NCI-H446 (cell line): ENCODE data around the gene NOS3.
"Not testable (repeated sequence)": the region's sequence is repeated elsewhere in the genome, so short reads cannot be mapped to it uniquely, and the experiment has no call there.

Source experiments
- DNase-seq, 2 experiments: peaks; one replicate each; lab custom pipeline; 2025; lab: John Stamatoyannopoulos, UW

NOS3 gene

GRCh38 chr7:151038951-151039849 lies 48.4 kb downstream of the NOS3 start:
- no peak for DNase-seq

DNA sequence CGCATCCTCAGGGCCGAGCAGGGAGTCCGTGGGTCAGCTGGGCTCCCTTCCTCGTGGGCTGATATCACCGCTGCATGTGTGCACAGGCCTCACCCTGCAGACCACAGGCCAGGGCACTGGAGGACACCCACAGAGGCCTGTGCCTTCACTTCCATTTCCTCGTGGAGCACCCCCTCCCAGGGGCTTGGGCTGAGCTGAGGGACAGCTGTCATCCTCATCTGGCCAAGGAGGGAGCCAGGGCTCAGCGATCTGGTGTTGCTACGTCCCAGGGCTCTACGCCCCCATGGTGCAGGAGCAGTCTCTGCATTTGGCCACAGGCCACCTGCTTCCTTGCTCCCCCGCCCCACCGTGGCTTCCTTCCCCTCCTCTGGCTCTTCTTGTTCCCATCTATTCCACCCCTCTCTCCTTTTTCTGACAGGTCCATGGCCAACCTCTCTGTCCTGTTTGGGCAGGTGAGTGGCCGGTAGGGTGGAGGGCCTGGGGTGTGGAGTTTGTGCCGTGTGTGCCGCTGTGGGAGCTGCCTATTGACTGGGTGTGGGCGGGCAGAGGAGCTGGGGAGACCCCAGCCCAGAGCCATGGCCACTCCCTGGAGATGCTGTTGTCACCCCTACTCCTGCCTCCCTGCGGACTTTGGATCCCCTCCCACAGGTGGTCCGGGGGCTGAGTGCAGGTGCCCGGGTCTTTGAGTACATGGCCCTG lies 49.2 kb downstream of the NOS3 start:
- DNase-seq: no peak

DNA sequence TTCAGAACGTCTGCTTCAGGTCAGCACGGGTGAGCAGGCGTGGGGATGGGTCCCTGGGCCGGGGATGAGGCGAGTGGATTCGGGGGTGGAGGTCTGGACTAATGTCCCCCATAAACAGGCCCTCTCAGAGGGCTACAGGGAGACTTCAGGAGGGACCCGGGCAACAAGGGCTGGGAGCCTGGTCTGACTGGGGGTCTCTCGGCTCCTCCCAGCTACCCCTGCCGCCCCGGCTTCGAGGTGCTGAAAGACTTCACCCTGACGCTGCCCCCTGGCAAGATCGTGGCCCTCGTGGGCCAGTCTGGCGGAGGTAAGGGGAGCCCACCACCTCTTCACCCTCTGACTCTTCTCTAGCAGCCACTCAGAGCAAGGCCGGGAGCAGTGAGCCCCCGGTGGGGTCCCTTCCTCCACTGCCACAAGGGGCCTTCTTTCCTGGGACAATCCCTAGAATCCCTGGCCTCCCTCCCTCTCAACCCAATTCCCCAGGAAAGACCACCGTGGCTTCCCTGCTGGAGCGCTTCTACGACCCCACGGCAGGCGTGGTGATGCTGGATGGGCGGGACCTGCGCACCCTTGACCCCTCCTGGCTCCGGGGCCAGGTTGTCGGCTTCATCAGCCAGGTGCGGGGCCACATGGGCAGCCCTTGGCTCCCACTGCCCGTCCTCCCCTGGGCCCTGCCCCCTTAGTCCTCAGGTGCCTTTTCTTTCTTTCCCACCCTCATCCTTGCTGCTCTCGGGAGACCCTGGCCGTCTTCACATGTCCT lies 50.0 kb downstream of the NOS3 start:
- DNase-seq: no peak

DNA sequence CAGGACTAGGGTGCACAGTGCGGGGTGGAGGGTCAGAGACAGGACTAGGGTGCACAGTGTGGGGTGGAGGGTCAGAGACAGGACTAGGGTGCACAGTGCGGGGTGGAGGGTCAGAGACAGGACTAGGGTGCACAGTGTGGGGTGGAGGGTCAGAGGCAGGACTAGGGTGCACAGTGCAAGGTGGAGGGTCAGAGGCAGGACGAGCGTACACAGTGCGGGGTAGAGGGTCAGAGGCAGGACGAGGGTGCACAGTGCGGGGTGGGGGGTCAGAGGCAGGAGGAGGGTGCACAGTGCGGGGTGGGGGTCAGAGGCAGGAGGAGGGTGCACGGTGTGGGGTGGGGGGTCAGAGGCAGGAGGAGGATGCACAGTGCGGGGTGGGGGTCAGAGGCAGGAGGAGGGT lies 52.6 kb downstream of the NOS3 start:
- DNase-seq: not testable (repeated sequence)

DNA sequence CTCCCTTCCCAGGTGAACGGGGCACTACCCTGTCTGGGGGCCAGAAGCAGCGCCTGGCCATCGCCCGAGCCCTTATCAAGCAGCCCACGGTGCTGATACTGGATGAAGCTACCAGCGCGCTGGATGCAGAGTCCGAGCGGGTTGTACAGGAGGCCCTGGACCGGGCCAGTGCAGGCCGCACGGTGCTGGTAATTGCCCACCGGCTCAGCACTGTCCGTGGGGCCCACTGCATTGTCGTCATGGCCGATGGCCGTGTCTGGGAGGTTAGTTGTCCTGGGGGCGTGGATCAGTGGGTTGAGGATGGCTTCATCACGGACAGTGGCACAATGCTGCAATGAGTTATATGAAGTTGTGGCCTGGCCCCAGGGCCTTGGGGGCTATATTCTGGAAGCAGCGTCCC lies 53.1 kb downstream of the NOS3 start:
- no peak for DNase-seq

- DNase-seq: no peak
These were observed 54.4 kb downstream of the NOS3 start for GRCh38 chr7:151045262-151045661.

DNA sequence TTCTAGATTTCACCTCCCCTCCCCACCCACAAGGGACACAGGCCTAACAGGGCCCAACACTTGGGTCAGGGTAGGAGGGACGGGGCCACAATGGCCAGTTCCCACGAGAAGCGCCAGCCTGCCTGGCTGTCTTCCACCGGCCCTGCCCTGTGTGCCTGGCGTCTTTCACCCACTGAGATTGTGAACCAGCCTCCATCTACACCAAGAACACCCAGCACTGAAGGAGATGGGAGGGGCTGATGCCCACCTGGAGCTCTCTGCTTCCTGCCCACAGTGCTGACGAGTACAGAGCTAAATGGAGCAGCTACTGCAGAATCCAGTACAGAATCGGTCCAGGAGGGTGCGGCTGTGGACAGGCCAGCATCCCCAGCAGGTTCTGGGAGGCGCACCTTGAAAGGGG lies 55.1 kb downstream of the NOS3 start:
- no peak for DNase-seq

DNA sequence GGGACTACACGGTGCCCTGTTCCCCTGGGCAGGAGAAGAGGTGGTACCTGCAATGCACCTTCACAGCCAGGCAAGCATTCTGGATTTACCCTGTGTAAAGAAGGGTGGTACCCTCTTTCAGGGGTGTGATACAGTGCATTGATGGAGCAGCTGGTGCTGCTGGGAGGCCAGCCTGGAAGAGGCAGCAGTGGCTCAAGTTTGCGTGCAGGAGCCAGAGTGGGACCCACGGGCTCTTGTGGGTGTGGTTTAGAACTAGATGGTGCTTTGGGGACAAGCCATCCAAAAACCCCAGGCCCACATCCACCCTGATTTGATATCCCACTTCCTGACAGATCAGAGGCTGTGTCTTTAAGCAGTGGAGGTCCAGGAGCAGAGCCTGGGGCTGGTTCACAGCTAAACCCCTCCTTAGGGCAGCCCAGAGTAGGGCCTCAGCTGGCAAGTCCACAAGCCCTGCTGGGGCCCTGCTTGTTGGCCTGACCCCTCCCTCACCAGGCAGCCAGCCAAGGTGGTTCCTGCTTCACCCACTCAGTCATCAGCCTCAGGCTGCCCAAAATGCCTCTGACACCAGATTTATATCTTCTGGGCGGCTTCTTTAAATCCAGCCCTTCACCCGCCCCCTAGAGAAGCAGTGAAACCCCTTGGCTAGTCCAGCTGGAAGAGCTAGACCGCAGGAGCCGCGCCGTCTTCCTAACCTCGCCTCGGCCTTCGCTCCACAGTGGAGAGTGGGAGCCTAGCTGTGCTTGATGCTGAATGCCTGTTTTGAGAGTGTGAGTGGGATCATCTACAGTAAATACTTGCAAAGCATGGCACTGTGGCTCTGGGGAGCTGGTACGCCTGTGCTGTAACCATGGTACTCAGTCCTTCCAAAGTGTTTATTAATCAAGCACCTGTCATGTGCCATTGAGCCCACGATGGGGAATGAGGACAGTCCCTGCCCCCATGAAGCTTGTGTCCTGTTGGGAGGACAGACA lies 56.1 kb downstream of the NOS3 start:
- DNase-seq: peak; percentile 35 to 49

DNA sequence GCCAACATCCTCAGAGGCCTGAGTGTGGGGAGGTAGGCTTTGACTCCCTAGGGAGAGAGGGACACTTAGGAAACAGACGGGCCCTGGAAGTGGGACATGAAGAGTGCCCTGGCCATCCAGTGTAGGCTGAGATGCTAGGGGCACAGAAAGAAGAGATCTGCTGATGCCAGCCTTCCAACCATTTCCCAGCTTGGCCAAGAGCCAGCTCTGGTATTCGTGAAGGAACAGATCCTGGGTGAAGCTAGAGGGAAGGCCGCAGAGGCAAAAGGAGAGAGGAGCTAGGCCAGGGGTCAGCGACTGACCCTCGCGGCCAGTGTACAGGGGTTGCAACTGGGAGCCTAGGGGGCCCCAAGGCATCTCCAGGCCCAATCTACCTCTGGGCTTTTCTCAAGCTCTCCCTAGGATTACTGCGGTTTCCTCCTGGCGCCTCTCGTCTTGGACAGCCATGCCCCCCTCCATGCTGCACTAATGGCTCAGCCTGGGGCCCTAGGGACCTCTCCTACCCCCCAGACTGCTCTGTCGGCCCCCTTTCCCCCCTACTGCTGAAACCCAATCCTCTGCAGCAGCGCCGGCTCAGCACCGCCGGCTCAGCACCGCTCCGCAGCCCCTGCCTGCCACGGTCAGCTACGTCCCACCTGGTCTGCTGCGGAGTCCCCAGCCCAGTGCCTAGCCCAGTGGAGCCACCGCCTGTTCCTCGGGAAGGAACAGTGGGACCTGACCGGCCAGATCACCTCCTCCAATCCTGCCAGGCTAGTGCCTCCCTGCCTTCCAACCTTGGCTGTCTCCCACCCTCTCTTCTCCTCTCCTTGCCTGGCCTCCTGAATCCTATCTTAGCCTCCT lies 57.4 kb downstream of the NOS3 start, which contains the start of gene ASIC3:
Gene ASIC3 (plus strand): TSS at position 556 of the 840 bp plus-strand sequence. CDS start 355 bp downstream, outside the sequence.
- no peak for DNase-seq

DNA sequence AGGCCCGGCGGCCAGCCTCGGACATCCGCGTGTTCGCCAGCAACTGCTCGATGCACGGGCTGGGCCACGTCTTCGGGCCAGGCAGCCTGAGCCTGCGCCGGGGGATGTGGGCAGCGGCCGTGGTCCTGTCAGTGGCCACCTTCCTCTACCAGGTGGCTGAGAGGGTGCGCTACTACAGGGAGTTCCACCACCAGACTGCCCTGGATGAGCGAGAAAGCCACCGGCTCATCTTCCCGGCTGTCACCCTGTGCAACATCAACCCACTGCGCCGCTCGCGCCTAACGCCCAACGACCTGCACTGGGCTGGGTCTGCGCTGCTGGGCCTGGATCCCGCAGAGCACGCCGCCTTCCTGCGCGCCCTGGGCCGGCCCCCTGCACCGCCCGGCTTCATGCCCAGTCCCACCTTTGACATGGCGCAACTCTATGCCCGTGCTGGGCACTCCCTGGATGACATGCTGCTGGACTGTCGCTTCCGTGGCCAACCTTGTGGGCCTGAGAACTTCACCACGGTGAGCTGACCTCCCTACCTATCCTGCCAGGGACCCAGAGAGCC lies 58.2 kb downstream of the NOS3 start:
- no peak for DNase-seq

DNA sequence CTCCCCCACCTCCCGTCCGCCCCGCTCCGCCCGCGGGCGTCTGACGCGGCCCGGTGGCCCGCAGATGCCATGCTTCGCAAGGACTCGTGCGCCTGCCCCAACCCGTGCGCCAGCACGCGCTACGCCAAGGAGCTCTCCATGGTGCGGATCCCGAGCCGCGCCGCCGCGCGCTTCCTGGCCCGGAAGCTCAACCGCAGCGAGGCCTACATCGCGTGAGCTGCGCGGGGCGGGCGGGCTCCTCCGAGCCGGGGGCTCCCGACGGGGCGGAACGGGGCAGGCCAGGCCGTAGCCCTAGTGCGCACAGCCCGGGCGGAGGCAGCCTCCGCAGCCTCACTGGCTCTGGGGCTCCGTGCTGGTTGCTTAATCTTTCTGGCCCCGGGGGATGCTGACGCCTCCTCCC lies 60.3 kb downstream of the NOS3 start:
- no peak for DNase-seq

DNA sequence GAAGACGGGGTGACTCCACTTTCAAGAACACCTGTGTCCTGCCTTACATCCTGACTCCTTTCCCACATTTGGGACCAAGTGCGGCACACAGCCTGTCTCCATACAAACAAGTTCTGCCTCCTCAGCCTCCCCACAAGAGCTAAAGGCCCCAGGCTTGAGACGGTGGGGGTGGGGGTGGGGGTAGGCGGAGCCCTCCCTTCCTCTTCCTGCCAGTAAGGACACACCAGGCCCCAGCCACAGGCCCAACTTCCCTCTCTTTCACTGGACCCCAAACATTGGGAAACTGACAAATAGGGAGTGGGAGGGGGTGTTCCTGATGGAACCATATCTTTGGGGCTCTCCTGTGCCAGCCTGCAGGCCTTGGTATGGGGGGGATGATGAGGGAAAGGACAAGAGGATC lies 62.3 kb downstream of the NOS3 start:
- no peak for DNase-seq

DNA sequence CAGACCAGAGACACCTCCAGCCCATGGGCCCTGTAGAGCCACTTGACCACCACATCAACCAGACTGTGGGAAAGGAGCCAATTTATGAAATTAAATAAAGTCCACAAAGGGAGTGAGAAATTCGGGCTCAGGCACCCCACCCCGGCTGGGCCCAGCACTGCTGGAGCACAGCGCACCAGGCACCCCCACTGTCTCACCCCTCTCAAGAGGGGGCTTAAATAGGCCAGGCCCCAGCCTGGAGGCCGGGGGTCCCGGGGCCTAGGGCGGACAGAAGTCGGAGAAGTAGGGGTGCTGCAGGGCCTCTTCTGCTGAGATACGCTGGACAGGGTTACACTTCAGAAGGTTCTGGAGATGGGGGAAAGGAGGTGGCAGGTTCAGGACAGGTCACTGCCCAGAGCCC lies 62.9 kb downstream of the NOS3 start:
- no peak for DNase-seq

DNA sequence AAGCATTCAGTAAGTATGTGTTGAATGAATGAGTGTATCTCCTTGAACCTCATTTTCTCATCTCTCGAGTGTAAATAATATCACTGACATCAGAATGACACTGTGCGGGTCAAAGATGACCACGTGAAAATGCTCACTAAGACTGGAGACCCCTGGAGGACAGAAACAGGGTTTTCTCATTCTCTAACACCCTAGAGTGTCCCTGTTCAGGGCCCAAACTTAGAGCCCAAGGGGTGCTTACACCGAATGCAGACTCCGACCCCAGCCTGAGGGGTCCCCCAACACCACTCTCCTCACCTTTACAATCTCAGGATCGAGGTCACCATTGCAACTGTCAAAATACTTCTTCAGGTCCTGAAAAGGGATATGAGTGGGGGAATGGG lies 65.5 kb downstream of the NOS3 start:
- no peak for DNase-seq

DNA sequence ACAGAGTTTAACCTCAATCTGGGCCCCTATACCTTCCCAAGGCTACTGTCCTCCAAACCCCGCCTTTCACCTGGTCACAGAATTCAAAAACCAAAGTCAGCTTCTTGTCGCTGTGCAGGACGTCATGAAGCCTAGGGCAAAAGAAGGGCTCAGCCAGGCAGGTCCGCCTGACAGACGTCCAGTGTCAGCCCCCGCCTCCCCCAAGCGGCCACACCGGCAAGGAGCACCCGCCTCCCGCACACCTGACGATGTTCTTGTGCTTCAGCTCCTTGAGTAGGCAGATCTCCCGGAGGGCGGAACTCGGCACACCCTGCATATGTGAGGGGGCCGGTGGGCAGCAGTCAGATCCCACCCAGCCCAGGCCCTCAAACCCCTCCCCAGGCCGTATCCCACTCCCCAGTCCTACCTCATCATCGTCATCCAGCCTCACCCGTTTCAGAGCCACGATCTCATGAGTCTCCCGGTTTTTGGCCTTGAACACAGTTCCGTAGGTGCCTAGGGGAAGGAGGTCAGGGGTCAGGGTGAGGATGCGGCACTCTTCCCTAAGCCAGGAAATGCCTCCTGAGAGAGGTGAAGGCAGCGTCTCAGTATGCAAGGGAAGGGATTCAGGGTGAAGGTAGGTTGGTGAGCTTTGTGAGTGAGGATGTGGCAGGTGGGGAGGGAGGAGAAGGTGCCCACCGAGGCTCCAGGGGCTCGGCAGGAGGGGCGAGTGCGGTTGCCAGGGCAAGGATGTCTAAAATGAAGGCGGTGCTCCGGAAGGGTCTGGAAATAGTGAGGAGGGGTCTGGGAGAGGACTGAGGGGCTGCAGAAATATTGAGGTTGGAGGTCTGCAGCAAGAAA lies 66.1 kb downstream of the NOS3 start:
- no peak for DNase-seq

DNA sequence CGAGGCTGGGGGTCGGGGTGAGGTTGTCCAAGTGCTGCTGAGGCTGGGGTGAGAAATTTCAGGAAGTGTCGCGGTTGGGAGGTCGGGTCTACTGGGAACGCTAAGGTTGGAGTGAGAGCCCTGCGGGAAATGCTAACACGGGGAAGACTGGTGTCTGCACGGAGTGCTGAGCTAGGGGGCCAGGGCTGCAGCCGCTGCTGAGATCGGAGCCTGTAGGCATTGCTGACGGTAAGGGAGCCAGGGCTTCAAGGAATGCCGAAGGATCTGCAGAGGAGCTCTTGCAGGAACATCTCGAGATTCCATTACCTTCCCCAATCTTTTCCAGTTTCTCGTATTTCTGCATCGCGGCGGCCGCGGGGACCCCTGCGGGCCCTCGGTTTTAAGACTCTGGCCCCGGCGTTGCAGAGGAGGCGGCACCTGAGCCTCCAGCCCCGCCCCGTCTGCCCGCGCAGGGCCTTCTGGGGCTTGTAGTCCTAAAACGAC lies 66.7 kb downstream of the NOS3 start, which contains the start of gene CDK5:
Gene CDK5 (minus strand): TSS at position 392 of the 483 bp plus-strand sequence. CDS start 49 bp downstream, at position 343.
- no peak for DNase-seq

DNA sequence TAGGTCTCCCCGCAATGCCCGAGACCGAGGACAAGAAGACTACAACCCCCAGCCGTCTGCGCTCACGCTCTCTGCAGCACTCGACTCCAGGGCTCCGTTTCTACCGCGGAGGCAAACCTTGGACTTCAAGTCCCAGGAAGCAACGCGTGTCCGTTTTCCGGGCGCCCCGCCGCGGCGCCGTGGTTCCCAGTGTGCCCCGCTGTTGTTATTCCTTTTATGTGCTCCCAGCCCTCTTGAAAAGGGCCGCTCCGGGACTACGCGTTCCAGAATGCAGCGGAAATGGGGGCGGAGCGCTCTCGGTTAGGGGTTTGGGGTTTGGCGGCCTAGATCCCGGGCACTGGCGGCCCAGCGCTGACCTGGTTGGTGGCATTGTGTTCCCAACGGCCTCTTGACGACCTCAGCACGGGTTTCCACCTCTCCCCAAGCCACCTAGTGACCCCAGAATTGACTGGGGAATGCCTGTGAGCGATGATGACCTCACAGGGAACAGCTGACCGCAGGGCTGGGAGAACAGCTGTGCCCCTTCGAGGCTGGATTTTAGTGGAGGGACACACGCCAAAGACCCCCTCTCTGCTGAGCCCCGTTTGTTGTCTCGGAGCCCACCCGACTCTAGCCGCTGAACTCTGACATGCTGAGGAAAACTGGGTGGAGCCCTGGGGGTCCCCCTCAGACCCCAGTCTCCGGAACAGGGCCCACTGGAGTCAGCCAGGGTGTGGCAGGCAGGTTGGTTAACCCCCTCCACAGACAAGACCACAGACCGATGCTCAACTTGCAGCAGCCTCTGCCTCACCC lies 67.4 kb downstream of the NOS3 start:
- DNase-seq: peak; percentile 99

GRCh38 chr7:151058781-151059366 lies 68.1 kb downstream of the NOS3 start:
- DNase-seq: no peak
